Gastrocnemius medialis (tissue), 4 donors: ENCODE measurements around the gene HIVEP2. TPM values are rescaled to one million over a fixed set of nuclear protein-coding genes. Genes with fewer than 3 reads are reported as not detected.

Experiments
- ATAC-seq, 2 donors: fragments of 150-250 bp; one replicate each; pipeline ENCODE4 v1.9.1; 2016
- DNase-seq, 2 donors: peaks; one replicate each; pipeline ENCODE4 v3.0.0-alpha.2; 2019
- H3K27ac ChIP-seq, 4 donors: fragments of 200-600 bp; sonication (generic); 1 replicate in 1 of 4; 2 replicates in 3 of 4; pipeline ENCODE4 v1.5.1; 2016 to 2018; ENCODE audit warnings: mild to moderate bottlenecking in 2 of 4, moderate library complexity in 1 of 4
- H3K27me3 ChIP-seq, 3 donors: fragments of 200-600 bp; sonication (generic) in 2 of 3; 1 replicate in 1 of 3; 2 replicates in 2 of 3; pipeline versions ENCODE4 v1.5.1 to v1.6.0; 2016 to 2019; ENCODE audit warnings: mild to moderate bottlenecking in 1 of 3, moderate library complexity in 1 of 3
- H3K36me3 ChIP-seq, 2 donors: fragments of 200-600 bp; sonication (generic) in 1 of 2; one replicate each; pipeline ENCODE4 v1.5.1; 2017 to 2018
- H3K4me1 ChIP-seq, 2 donors: fragments of 200-600 bp; sonication (generic) in 1 of 2; one replicate each; pipeline ENCODE4 v1.5.1; 2016 to 2017; ENCODE audit warnings: mild to moderate bottlenecking in 2 of 2
- H3K4me3 ChIP-seq, 4 donors: fragments of 200-600 bp; sonication (generic) in 3 of 4; 1 replicate in 1 of 4; 2 replicates in 3 of 4; pipeline ENCODE4 v1.5.1; 2016 to 2019; ENCODE audit warnings: mild to moderate bottlenecking in 2 of 4
- H3K9me3 ChIP-seq, 3 donors: fragments of 200-600 bp; sonication (generic) in 2 of 3; 1 replicate in 1 of 3; 2 replicates in 2 of 3; pipeline ENCODE4 v1.5.1; 2016 to 2019
- POLR2A ChIP-seq, 2 donors: fragments of 450-650 bp; IDR thresholded peaks; one replicate each; pipeline ENCODE4 v1.6.1; 2017; ENCODE audit warnings: antibody characterized with exemption in 2 of 2, mild to moderate bottlenecking in 2 of 2, moderate library complexity in 2 of 2
- in situ Hi-C, 4 donors: fragments of 200-750 bp; cut with MboI; loops; one replicate each; pipeline versions ENCODE4 v1.15.0 to v1.8.0; 2017; ENCODE audit warnings: low sequenced_read_pairs in 4 of 4
- intact Hi-C: fragments of 100-400 bp; cut with DNase I; formaldehyde crosslinking; loops from one replicate; pipeline ENCODE4 v1.15.1; 2023; ENCODE audit warnings: low total_unique reads
- total RNA-seq, 4 donors: library from RNA; depleted of rRNA; stranded (reverse); fragments of >200 nt; gene quantifications; one replicate each; pipeline versions ENCODE4 v1.1.0 to v1.2.3, GENCODE V29; 2016
- TF ChIP-seq, protein P1 (sequence below), 5 experiments: fragments of 450-650 bp in 3 of 5; fragments of 200-600 bp in 2 of 5; sonication (generic) in 2 of 5; IDR thresholded peaks in 4 of 5; conservative IDR thresholded peaks in 1 of 5; 1 replicate in 4 of 5; 2 replicates in 1 of 5; pipeline ENCODE4 v1.5.1; 2016 to 2019; ENCODE audit warnings: antibody characterized with exemption in 5 of 5, mild to moderate bottlenecking in 3 of 5, moderate library complexity in 3 of 5

The HIVEP2 gene
- total RNA-seq, 4 donors from 2014 or later: 15.9 to 29.4 (median 25.3) TPM

DNA sequence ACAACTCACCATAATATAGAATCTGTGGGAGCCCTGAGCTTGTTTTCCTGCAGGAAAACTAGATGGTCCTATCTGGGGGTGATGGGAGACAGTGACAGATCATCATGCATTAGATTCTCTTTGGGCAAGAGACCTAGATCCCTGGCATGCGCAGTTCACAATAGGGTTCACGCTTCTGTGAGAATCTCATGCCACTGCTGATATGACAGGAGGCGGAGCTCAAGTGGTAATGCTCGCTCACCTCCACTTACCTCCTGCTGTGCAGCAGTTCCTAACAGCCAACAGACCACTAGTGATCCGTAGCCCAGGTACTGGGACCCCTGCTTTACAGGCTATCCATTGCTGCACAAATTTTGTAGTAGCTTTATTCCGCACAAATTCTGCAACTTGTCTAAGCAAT, 84.5 kb downstream of the HIVEP2 start:
- intact Hi-C loops (no loop called here), in situ Hi-C loops (no loop called here)
- H3K27ac ChIP-seq: no peak overlapping the region
- TF ChIP-seq, protein P1, sequence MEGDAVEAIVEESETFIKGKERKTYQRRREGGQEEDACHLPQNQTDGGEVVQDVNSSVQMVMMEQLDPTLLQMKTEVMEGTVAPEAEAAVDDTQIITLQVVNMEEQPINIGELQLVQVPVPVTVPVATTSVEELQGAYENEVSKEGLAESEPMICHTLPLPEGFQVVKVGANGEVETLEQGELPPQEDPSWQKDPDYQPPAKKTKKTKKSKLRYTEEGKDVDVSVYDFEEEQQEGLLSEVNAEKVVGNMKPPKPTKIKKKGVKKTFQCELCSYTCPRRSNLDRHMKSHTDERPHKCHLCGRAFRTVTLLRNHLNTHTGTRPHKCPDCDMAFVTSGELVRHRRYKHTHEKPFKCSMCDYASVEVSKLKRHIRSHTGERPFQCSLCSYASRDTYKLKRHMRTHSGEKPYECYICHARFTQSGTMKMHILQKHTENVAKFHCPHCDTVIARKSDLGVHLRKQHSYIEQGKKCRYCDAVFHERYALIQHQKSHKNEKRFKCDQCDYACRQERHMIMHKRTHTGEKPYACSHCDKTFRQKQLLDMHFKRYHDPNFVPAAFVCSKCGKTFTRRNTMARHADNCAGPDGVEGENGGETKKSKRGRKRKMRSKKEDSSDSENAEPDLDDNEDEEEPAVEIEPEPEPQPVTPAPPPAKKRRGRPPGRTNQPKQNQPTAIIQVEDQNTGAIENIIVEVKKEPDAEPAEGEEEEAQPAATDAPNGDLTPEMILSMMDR (IDR thresholded peaks at IDR 0.05 in 4 of 5, conservative IDR thresholded peaks at IDR 0.05 in 1 of 5): no peak
- no peak for TF ChIP-seq POLR2A (IDR thresholded peaks at IDR 0.05)
- no peak overlapping the region for H3K4me3 ChIP-seq
- ATAC-seq (no peak), DNase-seq (no peak)
- no peaks in the 10 kb centered on the region for H3K27me3 ChIP-seq
- no peaks in the 10 kb centered on the region for H3K9me3 ChIP-seq
- H3K36me3 ChIP-seq: no peaks in the 10 kb centered on the region
- peaks cover 36 to 39% of the 10 kb centered on the region in 2 donors for H3K4me1 ChIP-seq

DNA sequence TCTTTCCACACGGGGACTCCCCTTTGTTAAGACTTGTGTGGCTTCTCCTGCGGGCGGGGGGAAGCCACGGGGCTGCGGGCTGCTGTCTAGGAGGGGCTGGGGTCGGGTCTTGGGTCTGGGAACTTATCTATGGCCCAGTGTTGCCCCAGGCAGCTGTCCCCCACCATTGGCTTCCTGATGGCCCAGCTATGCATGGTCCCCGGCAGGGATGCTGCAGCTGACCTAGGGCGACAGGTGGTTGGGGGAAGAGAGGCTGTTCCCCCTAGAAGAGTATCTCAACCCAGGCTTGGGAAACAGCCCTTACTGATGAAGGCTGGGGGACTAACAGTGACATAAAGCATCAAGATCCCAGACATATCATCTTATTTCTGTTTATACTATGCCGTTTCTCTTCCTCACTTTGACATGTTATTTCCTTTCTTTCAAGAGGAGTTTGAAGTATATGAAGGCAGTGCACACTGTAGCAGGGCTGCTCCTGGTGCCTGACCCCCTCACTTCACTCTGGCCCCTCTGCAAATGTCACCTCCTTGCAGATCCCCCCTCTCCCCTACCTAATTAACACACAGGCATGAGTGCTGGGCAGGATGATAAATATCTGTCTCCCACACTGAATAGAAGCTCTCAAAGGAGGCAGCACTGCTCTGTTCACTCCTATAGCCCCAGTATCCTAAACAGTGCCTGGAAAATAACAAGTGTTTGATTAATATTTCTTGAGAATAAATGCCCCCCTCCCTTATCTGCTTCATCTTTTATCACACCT, 87.0 kb downstream of the HIVEP2 start:
- Histone ChIP-seq H3K27ac (peak overlapping the region in 1 of 4 donors; percentile 35), H3K4me1 (peaks cover 52% of the 10 kb centered on the region in 2 donors), H3K4me3 (no peak overlapping the region), H3K27me3 (no peaks in the 10 kb centered on the region), H3K36me3 (no peaks in the 10 kb centered on the region), H3K9me3 (no peaks in the 10 kb centered on the region)
- ATAC-seq (no peak), DNase-seq (no peak)
- TF ChIP-seq, protein P1 (IDR thresholded peaks at IDR 0.05 in 4 of 5, conservative IDR thresholded peaks at IDR 0.05 in 1 of 5): no peak
- no peak for TF ChIP-seq POLR2A (IDR thresholded peaks at IDR 0.05)
- intact Hi-C loops (no loop called here), in situ Hi-C loops (no loop called here)

DNA sequence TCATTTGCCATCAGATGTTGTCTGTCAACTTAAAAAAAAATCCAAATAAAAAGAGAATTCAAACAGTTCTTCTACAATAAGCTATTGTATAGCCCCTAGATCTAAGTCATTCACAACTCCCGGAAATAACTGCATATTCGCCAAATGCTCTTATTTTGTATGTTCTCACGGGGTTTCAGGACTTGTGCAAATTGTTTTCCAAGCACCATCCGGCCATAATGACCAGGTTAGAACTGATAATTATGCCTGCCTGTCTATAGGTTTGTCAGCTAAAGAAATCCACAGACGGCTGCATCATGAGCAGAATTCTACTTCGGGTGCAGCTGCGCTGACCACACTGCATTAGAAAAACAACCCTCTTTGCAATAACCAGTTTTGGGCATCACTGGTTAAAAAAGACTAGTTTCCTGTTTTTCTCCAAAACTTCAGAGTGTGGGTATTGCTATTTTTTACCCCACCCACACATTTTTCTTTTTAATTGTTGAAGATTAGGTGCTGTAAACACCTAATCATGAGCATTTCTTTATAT, 87.7 kb downstream of the HIVEP2 start:
- in situ Hi-C loops: no loop called here
- TF ChIP-seq, protein P1 (IDR thresholded peaks at IDR 0.05 in 4 of 5, conservative IDR thresholded peaks at IDR 0.05 in 1 of 5): no peak
- TF ChIP-seq POLR2A (IDR thresholded peaks at IDR 0.05): no peak

DNA sequence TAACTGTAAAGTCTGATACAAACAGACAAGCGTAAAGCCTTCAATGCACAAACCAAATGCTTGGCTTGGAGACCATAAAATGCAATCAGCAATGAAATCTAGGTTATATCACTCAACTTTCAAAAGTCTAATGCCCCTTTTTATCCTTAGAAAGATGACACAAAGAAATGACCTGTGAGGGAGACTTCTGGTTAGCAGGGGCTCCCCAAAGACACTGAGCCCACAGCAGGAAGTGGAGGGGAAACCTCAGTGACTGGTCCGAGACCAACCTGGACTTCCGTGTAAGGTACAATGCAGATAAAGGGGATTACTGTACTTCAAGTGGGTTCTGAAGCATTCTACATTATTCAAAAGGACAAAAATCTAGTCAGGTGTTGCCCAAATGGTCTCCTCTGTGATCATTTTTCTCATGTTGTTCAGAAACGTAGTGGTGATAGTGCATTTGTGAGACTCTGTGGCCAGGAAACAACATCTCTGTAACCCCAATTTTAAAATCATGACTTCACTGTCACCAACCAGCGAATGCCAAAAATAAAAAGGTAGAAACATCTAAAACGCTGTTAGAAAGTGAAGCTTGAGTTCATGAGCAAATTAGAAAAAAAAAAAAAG, 88.2 kb downstream of the HIVEP2 start:
- in situ Hi-C loops: no loop called here
- DNase-seq (no peak), ATAC-seq (no peak)
- TF ChIP-seq POLR2A (IDR thresholded peaks at IDR 0.05): no peak
- TF ChIP-seq, protein P1 (IDR thresholded peaks at IDR 0.05 in 4 of 5, conservative IDR thresholded peaks at IDR 0.05 in 1 of 5): no peak
- intact Hi-C loops: no loop called here
- Histone ChIP-seq H3K36me3 (no peaks in the 10 kb centered on the region), H3K27me3 (no peaks in the 10 kb centered on the region), H3K27ac (peak overlapping the region; percentile 24 to 93 (median 34)), H3K4me3 (no peak overlapping the region), H3K4me1 (peaks cover 54 to 59% of the 10 kb centered on the region in 2 donors), H3K9me3 (no peaks in the 10 kb centered on the region)

More for the DNA sequence above, 87.7 kb downstream of the HIVEP2 start:
- intact Hi-C loops: no loop called here
- H3K4me3 ChIP-seq: no peak overlapping the region
- no peaks in the 10 kb centered on the region for H3K36me3 ChIP-seq
- no peak for DNase-seq
- no peak for ATAC-seq
- H3K27ac ChIP-seq: peak overlapping the region in 3 of 4 donors; percentile 20 to 93 (median 35)
- no peaks in the 10 kb centered on the region for H3K27me3 ChIP-seq
- H3K9me3 ChIP-seq: no peaks in the 10 kb centered on the region
- peaks cover 56 to 58% of the 10 kb centered on the region in 2 donors for H3K4me1 ChIP-seq
